Measurements from ENCODE around the gene LRRC1. TPM values are rescaled to one million over a fixed set of nuclear protein-coding genes. Genes with fewer than 3 reads are reported as not detected.

The LRRC1 gene
- polyA plus RNA-seq, 4 donors = 27.0 to 34.5 (median 28.4) TPM

DNA sequence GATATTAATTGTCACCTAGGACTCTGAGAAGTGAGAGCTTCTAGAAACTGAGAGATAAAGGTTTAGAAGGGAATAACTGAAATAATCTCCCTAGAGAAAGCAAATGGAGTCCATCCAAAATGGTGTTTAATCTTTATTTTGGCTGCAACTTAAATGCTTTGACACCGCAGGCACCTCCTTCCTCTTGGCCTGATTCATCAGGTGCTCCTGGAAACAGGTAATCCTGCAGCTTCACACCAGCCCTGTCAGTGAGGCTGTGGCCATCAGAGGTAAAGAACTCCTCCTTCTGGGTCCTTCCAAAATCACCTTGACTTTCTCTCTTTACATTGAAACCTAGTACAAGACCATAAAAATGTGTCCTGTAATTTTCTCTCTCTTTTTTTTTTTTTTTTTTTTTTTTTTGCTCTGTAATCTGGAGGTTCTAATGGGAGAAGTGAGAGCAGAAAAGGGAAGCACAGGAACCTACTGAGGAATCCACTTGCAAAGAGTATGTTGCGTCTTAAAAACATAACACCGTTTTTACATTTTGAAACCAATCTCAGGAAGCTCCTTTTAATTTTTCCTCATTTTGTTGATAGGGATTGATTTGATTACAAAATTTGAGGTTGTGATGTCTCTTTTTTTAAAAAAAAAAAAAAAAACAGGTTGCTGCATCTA lies 124.2 kb downstream of the LRRC1 start:
- no peak for DNase-seq (ENCODE audit: low read depth in 4 of 4, low spot score in 3 of 4)

- DNase-seq (ENCODE audit: low read depth in 4 of 4, low spot score in 3 of 4) = no peak
These were observed 125.1 kb downstream of the LRRC1 start for GRCh38 chr6:53919881-53920360.

DNA sequence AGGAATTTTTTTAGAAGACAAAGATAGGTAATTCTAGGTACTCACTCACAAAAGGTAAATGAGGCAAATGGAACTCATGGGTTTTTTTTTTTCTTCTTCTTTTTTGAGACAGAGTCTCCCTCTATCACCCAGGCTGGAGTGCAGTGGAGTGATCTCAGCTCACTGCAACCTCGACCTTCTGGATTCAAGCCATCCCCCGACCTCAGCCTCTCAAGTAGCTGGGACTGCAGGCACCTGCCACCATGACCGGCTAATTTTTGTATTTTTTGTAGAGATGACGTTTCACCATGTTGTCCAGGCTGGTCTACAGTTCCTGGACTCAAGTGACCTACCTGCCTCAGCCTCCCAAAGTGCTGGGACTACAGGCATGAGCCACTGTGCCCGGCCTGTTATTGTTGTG lies 126.1 kb downstream of the LRRC1 start:
- DNase-seq (ENCODE audit: low read depth in 4 of 4, low spot score in 3 of 4) = no peak

DNA sequence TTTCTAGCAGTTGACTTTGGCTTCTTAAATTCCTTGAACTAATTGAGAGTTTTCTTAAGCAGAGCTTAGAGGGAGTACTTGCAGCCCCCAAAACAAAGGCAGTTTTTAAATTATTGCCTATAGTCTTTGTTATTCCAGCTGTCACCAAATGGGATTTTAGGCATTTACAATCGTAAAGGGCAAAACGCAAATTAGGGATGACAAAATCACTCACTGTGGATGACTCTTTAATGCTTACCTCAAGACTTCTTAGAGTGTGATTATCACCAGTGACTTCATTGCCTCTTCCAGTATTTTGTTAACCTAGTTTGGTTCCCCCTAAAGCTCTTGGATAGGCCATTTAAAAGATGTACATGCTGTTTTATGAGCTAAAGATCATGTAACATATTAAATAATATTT lies 126.8 kb downstream of the LRRC1 start:
- no peak for DNase-seq (ENCODE audit: low read depth in 4 of 4, low spot score in 3 of 4)

- no peak for DNase-seq (ENCODE audit: low read depth in 4 of 4, low spot score in 3 of 4)
These were observed 127.8 kb downstream of the LRRC1 start for GRCh38 chr6:53922539-53922981.

GRCh38 chr6:53924277-53924676 lies 129.5 kb downstream of the LRRC1 start:
- no peak for DNase-seq (ENCODE audit: low read depth in 4 of 4, low spot score in 3 of 4)

- no peak for DNase-seq (ENCODE audit: low read depth in 4 of 4, low spot score in 3 of 4)
These were observed 130.1 kb downstream of the LRRC1 start for GRCh38 chr6:53924821-53925422.

GRCh38 chr6:53925891-53926290 lies 131.1 kb downstream of the LRRC1 start:
- no peak for DNase-seq (ENCODE audit: low read depth in 4 of 4, low spot score in 3 of 4)

DNA sequence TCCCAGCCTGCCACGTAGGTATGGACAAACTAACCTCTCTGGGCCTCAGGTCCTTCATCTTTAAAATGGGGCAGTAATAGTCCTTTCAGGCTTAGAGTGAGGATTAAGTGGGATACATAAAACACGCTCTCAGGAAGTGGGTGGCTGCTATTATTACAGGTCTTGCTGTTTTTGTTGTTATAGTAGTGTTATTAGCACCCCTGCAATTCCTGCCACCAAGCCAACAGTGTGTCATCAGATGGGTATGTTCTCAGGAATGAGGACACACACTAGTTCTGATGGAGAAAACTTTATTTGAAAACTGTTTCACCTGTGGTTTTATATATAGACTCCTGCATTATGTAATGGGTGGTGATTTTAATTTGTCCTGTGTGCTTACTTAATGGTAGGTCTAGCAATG lies 131.7 kb downstream of the LRRC1 start:
- DNase-seq (ENCODE audit: low read depth in 4 of 4, low spot score in 3 of 4) = no peak

GRCh38 chr6:53928641-53929040 lies 133.8 kb downstream of the LRRC1 start:
- no peak for DNase-seq (ENCODE audit: low read depth in 4 of 4, low spot score in 3 of 4)

- no peak for DNase-seq (ENCODE audit: low read depth in 4 of 4, low spot score in 3 of 4)
These were observed 134.4 kb downstream of the LRRC1 start for GRCh38 chr6:53929041-53929820.

DNA sequence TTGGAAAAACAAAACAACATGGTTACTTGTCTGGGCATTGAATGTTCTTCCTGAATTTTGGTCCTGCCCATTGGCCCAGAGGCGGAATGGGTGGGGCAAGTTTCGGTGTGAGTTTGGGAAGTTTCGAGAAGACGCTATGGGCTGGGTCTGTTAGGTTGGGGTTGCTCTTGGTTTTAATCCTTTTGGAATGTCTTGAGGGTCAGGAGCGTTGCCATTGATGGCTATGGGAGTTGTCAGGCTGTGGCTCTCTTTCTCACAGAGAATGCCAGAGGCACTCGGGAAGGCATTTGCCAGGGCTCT lies 135.0 kb downstream of the LRRC1 start:
- no peak for DNase-seq (ENCODE audit: low read depth in 4 of 4, low spot score in 3 of 4)

DNA sequence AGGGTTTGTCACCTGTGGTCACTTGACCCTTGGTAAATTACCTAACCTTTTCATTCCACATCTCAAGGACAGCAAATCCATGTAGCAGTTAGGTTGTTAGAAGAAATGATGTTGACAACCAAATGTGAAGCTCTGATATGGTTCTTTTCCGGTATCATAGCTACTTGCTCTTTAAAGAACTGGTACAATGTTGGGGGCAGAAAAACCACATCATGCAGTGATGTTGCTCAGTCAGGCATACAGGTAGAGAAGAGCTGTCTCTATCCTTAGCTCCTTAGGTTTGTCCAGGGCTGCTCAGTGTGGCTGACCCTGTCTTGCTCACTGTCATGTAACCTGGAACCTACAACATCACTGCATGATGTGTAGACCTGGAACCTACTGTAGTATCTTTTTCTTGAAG lies 135.5 kb downstream of the LRRC1 start:
- DNase-seq (ENCODE audit: low read depth in 4 of 4, low spot score in 3 of 4) = no peak

DNA sequence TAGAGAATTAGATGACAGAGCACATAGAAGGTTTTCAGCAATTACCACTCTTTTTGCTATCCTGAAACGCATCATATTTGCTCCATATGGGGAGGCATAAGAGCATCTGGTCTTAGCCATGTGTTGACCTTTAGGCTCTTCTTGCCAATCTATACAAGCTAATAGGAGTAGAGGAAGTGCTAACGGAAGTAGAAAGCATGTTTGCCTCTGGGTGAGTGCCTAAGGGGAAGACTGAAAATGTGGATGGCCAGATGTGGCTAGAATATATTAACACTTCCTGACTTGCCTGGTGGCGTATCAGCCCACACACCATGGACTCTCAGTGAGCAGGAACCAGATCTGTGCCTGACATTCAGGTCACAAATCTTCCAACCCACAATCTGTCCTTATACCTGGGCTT lies 136.3 kb downstream of the LRRC1 start:
- no peak for DNase-seq (ENCODE audit: low read depth in 4 of 4, low spot score in 3 of 4)

DNA sequence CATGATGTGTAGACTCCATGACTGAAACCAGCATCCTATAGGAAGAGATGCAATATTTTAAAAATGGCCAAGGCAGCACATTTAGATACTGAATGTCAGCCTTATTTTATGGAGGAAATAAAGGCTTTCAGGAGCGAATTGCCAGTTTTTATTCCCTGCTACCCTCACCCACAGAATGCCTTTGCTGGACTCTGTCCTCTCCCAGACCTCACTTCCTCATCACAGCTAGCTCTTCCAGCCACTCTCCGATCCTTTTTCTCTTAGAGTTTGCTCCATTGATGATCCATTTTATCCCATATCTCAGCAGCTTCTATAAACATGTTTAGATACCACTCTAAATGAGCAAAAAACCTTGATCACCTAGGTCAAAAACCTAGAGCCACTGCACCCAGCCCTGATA lies 137.7 kb downstream of the LRRC1 start:
- DNase-seq (ENCODE audit: low read depth in 4 of 4, low spot score in 3 of 4) = no peak

DNA sequence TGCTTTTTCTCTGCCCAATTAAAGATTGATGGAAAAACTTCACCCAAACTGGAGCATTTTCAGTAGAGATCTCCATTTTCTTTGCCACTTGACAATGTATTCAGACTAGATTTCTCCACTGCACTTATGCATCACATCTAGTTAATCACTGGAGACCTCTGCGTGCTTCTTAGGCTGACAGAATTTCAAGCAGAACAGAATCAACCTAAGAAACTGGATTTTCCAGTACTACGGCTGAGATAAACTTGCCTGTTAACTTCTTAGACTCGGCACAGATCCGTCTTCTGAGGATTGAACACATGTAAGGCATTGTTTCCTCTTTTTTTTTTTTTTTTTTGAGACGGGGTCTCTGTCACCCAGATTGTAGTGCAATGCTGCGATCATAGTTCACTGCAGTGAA lies 139.2 kb downstream of the LRRC1 start:
- no peak for DNase-seq (ENCODE audit: low read depth in 4 of 4, low spot score in 3 of 4)

GRCh38 chr6:53937461-53937860 lies 142.7 kb downstream of the LRRC1 start:
- no peak for DNase-seq (ENCODE audit: low read depth in 4 of 4, low spot score in 3 of 4)

DNA sequence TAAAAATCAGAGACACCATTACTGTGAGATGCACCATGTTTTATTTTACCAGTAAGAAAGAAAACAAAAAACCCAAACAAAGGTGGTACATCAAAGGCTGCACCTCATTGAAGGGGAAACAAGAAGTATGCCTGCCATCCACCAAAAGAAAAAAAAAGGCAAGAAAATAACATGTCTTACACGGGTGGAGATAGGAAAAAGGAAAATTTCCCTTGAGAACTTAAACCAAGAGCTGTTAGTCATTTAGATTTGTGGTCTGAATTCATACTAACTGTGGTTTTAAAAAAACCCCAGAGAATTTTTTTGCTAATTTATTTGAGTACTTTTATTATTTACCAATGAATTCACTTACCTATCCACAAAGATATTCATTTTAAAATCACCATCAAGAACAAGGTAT lies 144.0 kb downstream of the LRRC1 start:
- DNase-seq (ENCODE audit: low read depth in 4 of 4, low spot score in 3 of 4) = no peak

GRCh38 chr6:53939830-53940229 lies 145.0 kb downstream of the LRRC1 start:
- no peak for DNase-seq (ENCODE audit: low read depth in 4 of 4, low spot score in 3 of 4)

DNA sequence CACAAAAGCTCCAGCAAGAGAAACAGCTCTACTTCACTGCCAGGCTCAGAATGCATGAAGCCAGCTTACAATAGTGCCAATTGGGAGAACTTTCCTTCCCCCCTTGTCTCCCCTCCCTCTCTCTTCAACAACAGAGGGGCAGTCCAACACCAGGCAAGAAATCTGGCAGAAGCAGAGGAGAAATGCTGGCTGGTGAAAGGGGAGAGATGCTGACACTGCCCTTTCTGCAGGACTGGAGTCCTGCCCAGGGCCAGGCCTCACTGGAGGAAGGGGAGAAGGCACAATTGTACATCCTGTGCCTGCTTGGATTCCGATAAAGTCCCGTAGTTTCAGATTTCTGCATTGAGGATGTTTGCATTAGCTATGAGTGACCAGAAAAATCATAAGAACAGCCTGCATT lies 148.6 kb downstream of the LRRC1 start:
- no peak for DNase-seq (ENCODE audit: low read depth in 4 of 4, low spot score in 3 of 4)

DNA sequence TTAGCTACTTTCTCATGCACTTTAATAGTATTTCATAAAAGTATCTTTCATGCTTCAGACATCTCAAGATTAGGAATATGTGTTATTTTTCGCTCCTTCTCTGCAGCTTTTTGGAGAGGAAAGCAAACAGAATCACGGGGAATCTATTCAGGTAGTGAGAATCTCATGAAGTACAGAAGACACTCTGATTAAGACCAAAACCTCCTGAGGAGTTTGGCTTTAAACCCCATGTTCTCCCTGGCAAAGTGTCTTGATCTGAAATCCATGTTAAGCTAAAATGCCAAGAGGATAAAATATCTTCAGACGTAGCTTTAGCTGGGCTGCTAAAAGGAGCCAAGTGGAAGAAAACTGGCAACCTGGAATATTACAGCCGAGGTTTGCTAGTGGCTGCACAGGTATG lies 149.3 kb downstream of the LRRC1 start:
- DNase-seq (ENCODE audit: low read depth in 4 of 4, low spot score in 3 of 4) = no peak

GRCh38 chr6:53944543-53944942 lies 149.7 kb downstream of the LRRC1 start:
- DNase-seq (ENCODE audit: low read depth in 4 of 4, low spot score in 3 of 4) = no peak
